ENCODE results near the gene SPATS2. TPM values are rescaled to one million over a fixed set of nuclear protein-coding genes. Genes with fewer than 3 reads are reported as not detected.

Gene SPATS2
- total RNA-seq, 8 experiments from 2014 or later: 14.9 to 39.9 (median 25.8) TPM

GRCh38 chr12:49555631-49556390, 188.5 kb downstream of the SPATS2 start:
- in situ Hi-C loops (cut with MboI; ENCODE audit: low pct_unique_long_range_greater_than_20kb in 2 of 9, low sequenced_read_pairs in 9 of 9, unreplicated experiment in 9 of 9): no loop called here
- Histone ChIP-seq H3K27ac (no peak overlapping the region), H3K4me3 (no peak overlapping the region), H3K4me1 (replicated peaks in 1 of 2) (peaks cover 13 to 17% of the 10 kb centered on the region in 2 donors)
- 78 to 90% (median 82%) methylated on average over 2 to 5 of the region's 18 CpGs; no CpG with 5 or more reads in 7 of the 10 experiments for WGBS, 10 experiments
- peak in 1 of 8 experiments; percentile 7 for ATAC-seq (replicated peaks in 6 of 8)

- Histone ChIP-seq H3K4me3 (no peak overlapping the region), H3K4me1 (replicated peaks in 1 of 2) (peaks cover 13 to 17% of the 10 kb centered on the region in 2 donors), H3K27ac (no peak overlapping the region)
- 60 to 100% (median 88%) methylated on average over 1 to 5 of the region's 12 CpGs; no CpG with 5 or more reads in 3 of the 10 experiments for whole genome bisulfite sequencing, 10 experiments
- no peak for ATAC-seq (replicated peaks in 6 of 8)
- in situ Hi-C loops (cut with MboI; ENCODE audit: low pct_unique_long_range_greater_than_20kb in 2 of 9, low sequenced_read_pairs in 9 of 9, unreplicated experiment in 9 of 9): no loop called here
These were observed 189.3 kb downstream of the SPATS2 start for GRCh38 chr12:49556391-49557186.

- no peak overlapping the region for H3K27ac ChIP-seq
- ATAC-seq (replicated peaks in 6 of 8): no peak
- in situ Hi-C loops (cut with MboI; ENCODE audit: low pct_unique_long_range_greater_than_20kb in 2 of 9, low sequenced_read_pairs in 9 of 9, unreplicated experiment in 9 of 9): no loop called here
- peaks cover 13 to 17% of the 10 kb centered on the region in 2 donors for H3K4me1 ChIP-seq (replicated peaks in 1 of 2)
- H3K4me3 ChIP-seq: no peak overlapping the region
- 90 to 100% (median 96%) methylated on average over 2 to 4 of the region's 18 CpGs; no CpG with 5 or more reads in 7 of the 10 experiments for WGBS, 10 experiments
These were observed 190.1 kb downstream of the SPATS2 start for GRCh38 chr12:49557187-49557916.

- Histone ChIP-seq H3K27ac (no peak overlapping the region), H3K4me3 (no peak overlapping the region), H3K4me1 (replicated peaks in 1 of 2) (peaks cover 13 to 17% of the 10 kb centered on the region in 2 donors)
- 80 to 100% methylated on average over 1 to 2 of the region's 7 CpGs; no CpG with 5 or more reads in 8 of the 10 experiments for WGBS, 10 experiments
- ATAC-seq (replicated peaks in 6 of 8): peak in 3 of 8 experiments; percentile 10 to 43 (median 33)
- in situ Hi-C loops (cut with MboI; ENCODE audit: low pct_unique_long_range_greater_than_20kb in 2 of 9, low sequenced_read_pairs in 9 of 9, unreplicated experiment in 9 of 9): no loop called here
These were observed 190.6 kb downstream of the SPATS2 start for GRCh38 chr12:49557917-49558215.

GRCh38 chr12:49558526-49558925, 191.3 kb downstream of the SPATS2 start:
- Histone ChIP-seq H3K27ac (no peak overlapping the region), H3K4me1 (replicated peaks in 1 of 2) (peaks cover 9 to 10% of the 10 kb centered on the region in 2 donors), H3K4me3 (no peak overlapping the region)
- WGBS, 10 experiments: 87 to 100% (median 93%) methylated on average over 1 to 7 of the region's 13 CpGs; no CpG with 5 or more reads in 5 of the 10 experiments
- in situ Hi-C loops (cut with MboI; ENCODE audit: low pct_unique_long_range_greater_than_20kb in 2 of 9, low sequenced_read_pairs in 9 of 9, unreplicated experiment in 9 of 9): no loop called here
- no peak for ATAC-seq (replicated peaks in 6 of 8)

- no peak overlapping the region for H3K4me3 ChIP-seq
- 67 to 100% (median 100%) methylated on average over 1 to 15 of the region's 17 CpGs; no CpG with 5 or more reads in 3 of the 10 experiments for WGBS, 10 experiments
- H3K27ac ChIP-seq: no peak overlapping the region
- in situ Hi-C loops (cut with MboI; ENCODE audit: low pct_unique_long_range_greater_than_20kb in 2 of 9, low sequenced_read_pairs in 9 of 9, unreplicated experiment in 9 of 9): no loop called here
- H3K4me1 ChIP-seq (replicated peaks in 1 of 2): peaks cover 3 to 4% of the 10 kb centered on the region in 2 donors
- no peak for ATAC-seq (replicated peaks in 6 of 8)
These were observed 191.9 kb downstream of the SPATS2 start for GRCh38 chr12:49559011-49559675.

GRCh38 chr12:49560695-49561094, 193.4 kb downstream of the SPATS2 start:
- in situ Hi-C loops (cut with MboI; ENCODE audit: low pct_unique_long_range_greater_than_20kb in 2 of 9, low sequenced_read_pairs in 9 of 9, unreplicated experiment in 9 of 9): no loop called here
- no peak for ATAC-seq (replicated peaks in 6 of 8)
- H3K4me1 ChIP-seq (replicated peaks in 1 of 2): no peaks in the 10 kb centered on the region
- H3K4me3 ChIP-seq: no peak overlapping the region
- WGBS, 10 experiments: 66 to 100% (median 92%) methylated on average over 1 to 6 of the region's 7 CpGs; no CpG with 5 or more reads in 3 of the 10 experiments
- H3K27ac ChIP-seq: no peak overlapping the region

GRCh38 chr12:49562233-49562632, 195.0 kb downstream of the SPATS2 start:
- in situ Hi-C loops (cut with MboI; ENCODE audit: low pct_unique_long_range_greater_than_20kb in 2 of 9, low sequenced_read_pairs in 9 of 9, unreplicated experiment in 9 of 9): no loop called here
- no peak for ATAC-seq (replicated peaks in 6 of 8)
- 65 to 100% (median 92%) methylated on average over 2 to 6 of the region's 6 CpGs; no CpG with 5 or more reads in 1 of the 10 experiments for WGBS, 10 experiments

GRCh38 chr12:49562831-49563230, 195.6 kb downstream of the SPATS2 start:
- Histone ChIP-seq H3K4me1 (replicated peaks in 1 of 2) (peaks cover 5 to 6% of the 10 kb centered on the region in 2 donors), H3K27ac (no peak overlapping the region), H3K4me3 (no peak overlapping the region)
- no peak for ATAC-seq (replicated peaks in 6 of 8)
- WGBS, 10 experiments: 100% methylated on average over 1 to 5 of the region's 6 CpGs; no CpG with 5 or more reads in 7 of the 10 experiments
- in situ Hi-C loops (cut with MboI; ENCODE audit: low pct_unique_long_range_greater_than_20kb in 2 of 9, low sequenced_read_pairs in 9 of 9, unreplicated experiment in 9 of 9): no loop called here

More at GRCh38 chr12:49562233-49562632, 195.0 kb downstream of the SPATS2 start:
- Histone ChIP-seq H3K4me1 (replicated peaks in 1 of 2) (peaks cover 5 to 6% of the 10 kb centered on the region in 2 donors), H3K4me3 (no peak overlapping the region), H3K27ac (no peak overlapping the region)

GRCh38 chr12:49563951-49564685, 196.9 kb downstream of the SPATS2 start:
- H3K4me3 ChIP-seq: no peak overlapping the region
- peak in 1 of 8 experiments; percentile 9 for ATAC-seq (replicated peaks in 6 of 8)
- H3K27ac ChIP-seq: no peak overlapping the region
- H3K4me1 ChIP-seq (replicated peaks in 1 of 2): peaks cover 6% of the 10 kb centered on the region in 2 donors
- 50 to 100% (median 99%) methylated on average over 1 to 8 of the region's 14 CpGs; no CpG with 5 or more reads in 4 of the 10 experiments for WGBS, 10 experiments
- in situ Hi-C loops (cut with MboI; ENCODE audit: low pct_unique_long_range_greater_than_20kb in 2 of 9, low sequenced_read_pairs in 9 of 9, unreplicated experiment in 9 of 9): no loop called here

- H3K4me3 ChIP-seq: no peak overlapping the region
- in situ Hi-C loops (cut with MboI; ENCODE audit: low pct_unique_long_range_greater_than_20kb in 2 of 9, low sequenced_read_pairs in 9 of 9, unreplicated experiment in 9 of 9): no loop called here
- no peak overlapping the region for H3K27ac ChIP-seq
- ATAC-seq (replicated peaks in 6 of 8): no peak
- H3K4me1 ChIP-seq (replicated peaks in 1 of 2): peaks cover 8% of the 10 kb centered on the region in 2 donors
- 100% methylated on average over 1 of the region's 8 CpGs; no CpG with 5 or more reads in 9 of the 10 experiments for WGBS, 10 experiments
These were observed 197.6 kb downstream of the SPATS2 start for GRCh38 chr12:49564686-49565405.
